AG08396 (cell line): ENCODE measurements around the gene NRXN3.

Experiments
- DNase-seq: peaks from one replicate; pipeline ENCODE4 v3.0.0; 2012; ENCODE audit warnings: low spot score, mixed read lengths

Gene NRXN3

GRCh38 chr14:78324353-78324752 lies 154.2 kb downstream of the NRXN3 start:
- no peak for DNase-seq

- DNase-seq, result no peak
These were observed 155.7 kb downstream of the NRXN3 start for GRCh38 chr14:78325911-78326310.

DNA sequence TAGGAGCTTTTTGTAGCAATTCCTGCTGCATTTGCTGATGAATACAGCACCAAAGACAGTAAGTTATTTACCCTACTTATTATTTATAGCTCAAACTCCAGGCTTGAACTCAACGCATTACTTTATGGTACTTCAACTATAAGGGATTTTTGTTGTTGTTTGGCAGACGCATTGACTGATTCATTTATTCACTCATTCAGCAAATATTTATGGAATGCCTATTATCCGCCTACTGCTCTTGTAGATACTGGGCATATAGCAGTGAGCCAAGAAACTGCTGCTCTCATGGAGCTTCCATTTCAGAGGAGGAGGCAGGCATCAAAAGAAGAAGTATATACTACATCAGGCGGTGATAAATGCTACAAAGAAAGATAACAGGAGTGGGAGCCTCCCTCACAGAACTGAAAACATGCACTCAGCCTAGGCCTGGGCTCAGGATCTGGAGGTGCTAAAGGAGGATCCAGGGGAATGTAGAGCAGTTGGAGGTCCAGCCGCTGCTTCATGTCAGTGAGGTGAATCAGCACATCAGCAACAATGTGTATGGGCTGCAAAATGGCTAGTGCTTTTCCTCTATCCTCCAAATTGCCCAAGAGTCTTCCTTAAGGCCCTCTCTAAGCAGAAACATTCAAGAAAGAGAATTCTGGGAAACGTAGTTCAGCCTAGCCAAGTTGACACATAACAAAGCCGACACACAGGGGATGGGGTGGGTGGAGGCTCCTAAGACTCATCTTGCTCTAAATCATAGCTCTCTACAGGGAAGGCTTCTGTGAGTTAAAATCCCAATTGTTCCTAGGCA lies 157.5 kb downstream of the NRXN3 start:
- no peak for DNase-seq

- DNase-seq, result no peak
These were observed 159.2 kb downstream of the NRXN3 start for GRCh38 chr14:78329371-78329770.

DNA sequence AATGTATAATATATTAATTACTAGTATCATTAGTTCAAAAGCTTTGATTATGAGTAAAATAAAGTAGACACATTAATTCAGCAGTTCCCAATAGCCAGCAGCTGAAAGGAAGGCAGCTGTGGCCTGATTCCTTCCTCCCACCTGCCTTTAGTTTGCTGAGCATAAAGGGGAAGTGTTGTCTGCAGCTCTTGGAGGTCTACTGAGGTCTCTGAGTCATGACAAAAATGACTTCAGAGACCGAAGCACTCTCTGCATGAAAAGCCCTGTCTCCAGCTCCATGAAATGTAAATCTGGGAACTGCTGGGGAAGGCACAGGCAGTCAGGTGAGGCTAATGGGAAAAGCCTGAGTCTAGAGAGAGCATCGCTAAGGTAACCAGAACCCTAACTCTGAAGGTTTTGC lies 165.4 kb downstream of the NRXN3 start:
- DNase-seq, result no peak

DNA sequence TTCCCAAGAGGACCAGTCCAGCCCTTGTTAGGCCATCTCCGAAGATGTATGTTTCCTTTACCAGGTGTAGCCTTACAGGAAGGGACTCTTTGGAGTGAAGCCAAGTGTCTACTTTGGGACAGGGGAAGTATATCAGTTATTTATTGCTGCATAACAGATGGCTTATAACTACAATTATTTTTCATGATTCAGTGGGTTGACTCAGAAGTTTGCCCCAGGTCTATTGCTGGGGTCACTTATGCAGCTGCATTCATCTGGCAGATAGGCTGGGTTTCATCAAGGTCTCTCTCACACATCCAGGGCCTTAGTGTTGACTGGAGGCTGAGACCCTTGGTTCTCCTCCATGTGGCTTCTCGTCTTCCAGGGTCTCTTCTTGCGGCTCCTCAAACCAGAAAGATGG lies 170.1 kb downstream of the NRXN3 start:
- no peak for DNase-seq

GRCh38 chr14:78341827-78342389 lies 171.7 kb downstream of the NRXN3 start:
- DNase-seq, result no peak

DNA sequence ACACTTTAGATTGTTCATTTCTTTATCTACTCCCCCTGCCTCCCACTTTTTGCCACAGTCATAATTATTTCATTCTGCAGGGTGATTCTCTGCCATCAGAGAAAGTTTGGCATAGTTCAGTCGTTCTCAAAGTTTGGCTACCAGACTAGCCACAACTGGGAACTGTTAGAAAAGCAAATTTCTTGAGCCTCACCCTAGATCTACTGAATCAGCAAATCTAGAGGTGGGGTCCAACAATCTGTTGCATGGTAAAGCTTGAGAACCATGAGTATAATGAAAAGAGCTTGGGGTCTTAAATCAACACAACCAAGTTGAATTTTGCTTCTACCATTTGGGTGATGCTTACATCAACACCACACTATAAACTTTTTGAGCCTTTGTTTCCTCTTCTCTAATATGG lies 172.7 kb downstream of the NRXN3 start:
- DNase-seq, result no peak

DNA sequence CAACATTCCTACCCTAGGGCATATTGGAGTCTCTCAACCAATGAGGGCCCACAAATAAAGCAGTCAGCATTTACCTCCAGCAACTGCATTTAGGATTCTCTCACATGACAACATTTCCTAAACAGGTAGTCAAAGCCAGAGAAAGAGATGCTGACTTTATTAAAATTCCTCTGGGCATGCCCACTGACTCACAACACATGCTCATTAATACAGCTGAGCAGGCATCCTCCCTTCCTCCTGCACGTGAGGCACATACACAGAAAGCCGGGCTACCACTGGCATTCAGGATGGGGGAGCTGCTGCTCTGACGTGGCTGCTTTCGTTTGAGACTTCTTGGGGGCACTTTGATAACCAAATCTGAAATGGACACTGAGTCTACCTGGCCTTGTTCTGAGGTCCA lies 174.1 kb downstream of the NRXN3 start:
- DNase-seq, result no peak

- DNase-seq, result no peak
These were observed 175.1 kb downstream of the NRXN3 start for GRCh38 chr14:78345131-78345744.

DNA sequence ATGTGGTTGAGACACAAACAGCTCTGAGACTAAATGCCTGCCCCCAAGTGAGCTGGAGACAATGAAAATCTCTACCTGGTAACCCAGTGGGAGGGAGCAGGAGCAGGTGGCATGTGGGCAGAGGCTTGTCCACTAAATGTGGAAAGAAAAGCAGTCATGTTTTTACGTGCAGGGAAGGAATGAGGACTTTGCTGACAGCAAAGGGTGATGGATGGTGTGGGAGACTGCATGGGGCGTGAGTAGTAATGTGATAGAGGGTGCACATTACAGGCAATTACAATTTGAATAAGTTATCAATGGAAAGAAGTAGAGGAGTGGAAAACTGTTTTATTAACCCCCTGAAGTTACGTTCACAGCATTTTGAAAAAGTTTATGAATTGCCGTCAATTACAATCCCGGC lies 176.6 kb downstream of the NRXN3 start:
- DNase-seq, result no peak

DNA sequence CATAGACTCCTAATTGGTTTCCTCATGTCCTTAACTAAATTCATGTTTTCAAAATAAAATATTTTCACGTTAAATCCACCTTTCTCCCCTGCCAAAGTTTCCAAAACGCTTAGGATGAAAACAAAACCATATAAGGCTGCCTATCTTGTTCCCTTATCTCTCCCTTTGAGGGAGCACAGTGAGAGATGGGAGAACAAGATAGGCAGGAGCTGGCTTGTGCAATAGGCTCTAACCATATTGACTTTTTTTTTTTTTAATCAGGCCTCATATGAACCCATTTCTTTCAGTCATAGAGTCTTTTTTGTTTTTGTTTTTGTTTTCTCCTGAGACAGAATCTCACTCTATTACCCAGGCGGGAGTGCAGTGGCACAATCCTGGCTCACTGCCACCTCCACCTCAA lies 184.9 kb downstream of the NRXN3 start:
- no peak for DNase-seq

DNA sequence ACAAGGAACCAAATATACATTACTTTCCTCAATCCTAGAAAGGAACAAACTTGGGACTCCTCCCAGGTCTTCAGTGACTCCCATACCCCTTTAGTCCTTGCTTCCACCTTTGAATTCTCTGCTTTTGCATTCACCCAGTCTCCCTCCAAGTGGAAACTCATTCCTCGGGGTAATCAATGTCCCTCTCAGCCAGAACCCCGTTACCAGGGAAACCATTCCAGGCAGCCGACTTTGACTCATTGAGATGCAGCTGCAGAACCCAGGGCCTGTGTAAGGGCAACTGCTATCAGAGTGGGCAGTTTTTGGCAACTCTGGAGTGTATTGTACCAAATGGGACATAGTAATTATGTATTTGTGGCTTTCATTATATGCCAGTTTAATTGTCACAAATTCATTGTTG lies 186.2 kb downstream of the NRXN3 start:
- DNase-seq, result no peak

- no peak for DNase-seq
These were observed 188.4 kb downstream of the NRXN3 start for GRCh38 chr14:78358591-78358990.

DNA sequence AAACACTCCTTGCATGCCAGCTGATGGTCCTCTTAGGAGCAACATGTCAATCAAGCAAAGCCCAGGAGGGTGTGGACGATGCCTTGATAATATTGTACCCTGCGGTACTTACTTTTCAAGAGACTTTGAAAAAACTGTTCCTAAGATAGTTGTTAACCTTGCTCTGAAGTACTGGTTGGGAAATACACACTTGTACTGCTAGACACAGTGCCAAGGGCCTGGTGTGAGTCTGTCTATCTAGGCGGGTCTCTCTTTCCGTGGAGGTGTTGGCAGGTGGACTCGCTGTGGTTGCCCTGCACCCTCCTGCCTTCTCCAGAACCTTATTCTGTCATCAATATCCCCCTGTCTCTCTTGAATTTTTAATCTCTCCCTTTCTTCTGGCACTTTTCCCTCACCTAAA lies 189.4 kb downstream of the NRXN3 start:
- DNase-seq, result no peak

- no peak for DNase-seq
These were observed 192.8 kb downstream of the NRXN3 start for GRCh38 chr14:78363008-78363407.

DNA sequence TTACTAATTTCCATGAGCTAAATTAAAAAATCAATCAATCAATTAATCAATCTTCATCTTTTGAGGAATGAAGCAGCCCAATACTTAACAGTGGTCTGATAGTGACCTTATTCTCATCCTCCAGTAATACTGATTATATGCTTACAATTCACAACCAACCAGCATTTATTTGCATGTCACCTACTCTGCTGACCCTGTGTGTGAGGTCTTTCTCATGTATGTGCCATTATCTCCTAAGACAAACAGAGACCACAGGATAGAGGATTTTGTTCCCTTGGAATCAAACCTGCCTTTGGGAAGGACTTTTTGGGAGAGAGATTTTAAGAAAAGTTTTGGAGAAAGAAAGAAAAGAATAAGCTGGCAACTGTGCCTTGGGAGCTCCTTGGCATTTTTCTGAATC lies 197.2 kb downstream of the NRXN3 start:
- no peak for DNase-seq

DNA sequence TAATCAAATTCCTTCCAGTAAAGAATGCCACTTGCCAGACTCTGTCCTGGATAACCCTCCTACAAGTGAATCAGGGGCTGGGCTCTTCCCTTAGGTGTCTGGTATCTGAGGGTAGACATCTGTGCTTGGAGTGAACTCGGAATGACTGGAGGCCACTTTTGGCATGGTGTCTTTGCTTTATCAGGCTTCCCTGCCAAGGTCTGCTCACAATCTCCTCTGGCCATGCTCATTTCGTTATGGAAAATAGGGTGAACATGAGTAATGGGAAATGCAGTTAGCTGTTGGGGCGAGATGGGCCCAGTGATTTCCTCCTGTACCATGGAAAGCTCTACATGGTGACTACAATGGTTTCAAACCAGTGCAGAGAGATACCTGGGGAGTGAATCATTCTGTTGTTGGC lies 212.9 kb downstream of the NRXN3 start:
- DNase-seq, result no peak

DNA sequence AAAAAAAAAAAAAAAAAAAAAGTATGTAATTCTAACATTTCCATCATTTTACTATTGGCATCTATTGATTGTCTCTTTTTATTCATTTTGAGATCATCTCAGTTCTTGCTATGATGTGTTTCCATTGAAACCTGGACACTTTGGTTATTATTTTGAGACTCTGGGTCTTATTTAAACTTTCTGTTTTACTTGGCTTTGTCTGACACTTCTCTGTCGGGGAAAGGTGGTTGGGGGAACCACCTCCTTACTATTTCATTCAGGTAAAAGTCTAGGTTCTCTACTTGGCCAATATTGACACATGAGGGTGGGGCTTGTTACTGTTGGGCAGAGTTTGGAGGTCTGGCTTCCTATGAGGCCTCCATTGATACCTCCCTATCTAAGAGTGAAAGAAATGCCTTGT lies 228.0 kb downstream of the NRXN3 start:
- no peak for DNase-seq

DNA sequence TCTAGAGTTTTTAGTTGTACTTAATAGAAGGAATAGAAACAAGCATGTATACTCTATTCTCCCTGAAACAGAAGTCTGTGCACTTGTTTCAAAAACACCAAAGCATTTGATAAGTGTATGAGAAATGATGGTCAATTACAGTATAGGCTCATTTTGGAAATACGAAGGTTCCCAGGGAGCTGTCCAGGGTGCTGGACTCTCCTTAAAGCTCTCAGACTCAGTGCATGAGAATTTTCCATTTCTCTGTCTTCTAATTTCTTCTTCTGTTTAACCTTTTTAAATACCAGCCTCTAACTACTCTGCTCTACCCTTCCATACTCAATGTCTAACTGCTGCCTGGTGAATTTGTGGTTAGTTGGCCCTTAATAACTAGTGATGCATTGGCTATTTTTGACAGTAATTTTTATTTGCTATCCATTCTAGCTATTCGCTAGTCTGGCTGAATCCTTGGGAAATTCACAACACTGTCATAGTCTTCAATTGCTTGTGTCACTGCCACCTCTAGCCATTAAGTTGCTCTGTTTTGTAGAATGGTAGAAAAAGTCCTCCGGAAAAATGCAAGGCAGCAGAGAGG lies 229.2 kb downstream of the NRXN3 start:
- no peak for DNase-seq

GRCh38 chr14:78401866-78402265 lies 231.7 kb downstream of the NRXN3 start:
- no peak for DNase-seq

DNA sequence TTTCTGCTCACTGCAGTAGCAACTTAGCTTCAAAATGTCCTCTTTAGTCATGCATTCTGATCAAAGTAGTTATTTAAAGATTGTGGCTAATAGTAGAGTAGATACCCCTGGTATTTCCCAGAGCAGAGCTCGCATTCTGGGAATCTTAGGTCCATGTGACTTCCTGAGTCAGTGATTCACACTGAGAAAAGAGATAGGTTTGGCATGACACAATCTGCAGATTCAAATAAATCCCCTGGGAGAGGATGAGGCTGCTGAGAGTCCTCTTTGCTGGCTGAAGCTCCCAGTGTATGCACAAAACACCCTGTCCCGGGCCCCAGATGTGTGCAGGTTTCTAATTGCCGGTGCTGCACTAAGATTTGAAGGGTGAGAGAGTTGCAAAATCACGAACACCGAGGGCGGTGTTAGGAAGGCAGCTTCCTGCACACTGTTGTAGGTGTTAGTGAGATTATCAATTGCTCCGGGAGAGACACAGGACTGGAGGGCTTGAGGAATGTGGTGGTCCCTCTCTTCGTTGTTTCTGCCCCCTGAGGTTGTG lies 233.2 kb downstream of the NRXN3 start:
- DNase-seq, result no peak
